A172 (cell line): ENCODE data around the gene RBPMS2. TPM values are rescaled to one million over a fixed set of nuclear protein-coding genes. Genes with fewer than 3 reads are reported as not detected.
"Not testable (repeated sequence)": the region's sequence is repeated elsewhere in the genome, so short reads cannot be mapped to it uniquely, and the experiment has no call there.

ENCODE experiments used
- DNase-seq: peaks from one replicate; pipeline ENCODE4 v3.0.0-alpha.2; 2015; ENCODE audit warnings: low spot score
- total RNA-seq: library from RNA; depleted of rRNA; stranded (reverse); fragments of >200 nt; shearing (Covaris generic); gene quantifications from 2 replicates; pipeline ENCODE4 v1.2.3, GENCODE V29; 2014; rRNA removed

The RBPMS2 gene
- 0.50 and 0.53 TPM in 2 replicates for total RNA-seq

DNA sequence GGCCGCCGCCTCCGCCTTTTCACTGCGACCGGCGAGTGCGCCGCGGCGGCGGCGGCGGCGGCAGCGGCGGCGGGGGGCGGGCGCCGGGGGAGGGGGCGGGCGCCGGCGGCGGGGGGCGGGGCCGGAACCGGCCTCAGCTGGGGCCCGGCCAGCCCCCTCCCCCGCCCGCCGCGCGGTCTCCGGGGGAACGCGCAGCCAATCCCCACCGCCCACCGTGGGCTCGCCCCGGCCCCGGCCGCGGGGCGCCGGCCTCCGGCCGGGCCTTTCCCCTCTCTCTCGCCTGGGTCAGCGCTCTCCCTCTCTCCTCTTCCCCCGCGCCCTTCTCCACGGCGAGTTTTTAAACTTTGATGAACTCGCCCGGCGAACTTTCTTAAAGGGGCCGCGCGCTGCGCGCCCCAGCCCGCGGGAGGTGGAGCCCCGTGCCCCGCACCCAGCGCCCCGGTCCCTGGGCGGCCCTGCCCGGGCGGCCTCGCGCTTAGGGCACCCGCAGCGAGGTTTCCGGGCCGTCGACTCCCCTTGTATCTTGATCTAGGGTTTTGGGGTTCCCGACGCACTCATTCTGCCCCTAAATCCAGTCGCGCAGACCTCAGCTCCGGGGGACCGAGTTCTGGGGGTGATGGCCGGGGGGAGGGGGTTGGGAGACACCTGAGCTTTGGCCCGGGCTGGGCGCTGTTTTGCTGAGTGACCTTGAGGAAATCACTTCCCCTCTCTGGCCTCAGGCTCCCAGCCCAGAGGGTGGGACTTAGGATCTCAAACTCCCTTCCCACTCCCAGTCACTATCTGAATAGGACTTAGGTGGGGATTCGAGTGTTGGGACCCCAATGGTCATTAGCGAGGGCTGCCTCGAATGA, at the start of gene RBPMS2:
Gene RBPMS2, minus strand, starts transcription at position 39 of the 851 bp plus-strand sequence. CDS start 270 bp downstream, outside the sequence.
- DNase-seq = no peak

DNA sequence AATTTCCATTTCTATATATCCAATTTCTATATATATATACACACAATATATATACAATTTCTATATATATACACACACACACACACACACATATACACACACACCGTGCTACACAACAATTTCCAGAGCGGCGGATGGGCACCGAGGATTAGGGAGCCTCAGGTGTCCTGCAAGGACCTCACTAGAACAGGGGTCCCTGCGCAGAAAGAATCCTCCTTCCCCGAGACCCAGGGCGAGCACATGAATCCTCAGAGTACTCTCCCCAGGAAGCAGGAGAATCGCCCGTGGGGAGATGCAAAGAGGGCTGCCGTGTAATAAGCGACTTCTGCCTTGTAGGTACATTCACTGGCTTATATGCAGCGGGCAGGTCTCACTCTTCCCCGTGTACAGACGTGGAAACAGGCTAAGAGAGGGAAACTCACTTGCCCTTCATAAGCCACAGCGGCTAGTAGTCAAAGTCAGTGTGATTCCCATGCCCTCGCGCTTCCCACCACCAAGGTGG, 49.6 kb upstream of the RBPMS2 start:
- DNase-seq = no peak

DNA sequence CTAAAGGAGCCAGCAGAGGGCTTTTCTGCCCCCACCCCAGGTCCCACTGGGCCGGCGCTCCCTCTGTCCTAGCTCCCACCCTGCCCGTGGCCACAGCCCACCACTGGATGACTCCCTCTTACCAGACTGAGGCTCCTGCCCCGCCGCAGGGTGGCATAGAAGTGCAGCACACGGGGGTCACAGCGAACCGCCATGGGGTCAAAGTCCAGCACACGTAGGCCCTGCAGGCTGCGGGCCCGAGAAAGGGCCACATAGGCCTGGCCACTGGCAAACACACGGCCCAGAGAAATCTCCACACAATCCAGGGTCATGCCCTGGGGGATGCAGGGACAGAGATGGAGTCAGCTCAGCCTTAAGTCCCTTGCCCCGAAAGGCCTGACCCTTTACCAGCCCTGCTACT, 41.1 kb upstream of the RBPMS2 start:
- no peak for DNase-seq

DNA sequence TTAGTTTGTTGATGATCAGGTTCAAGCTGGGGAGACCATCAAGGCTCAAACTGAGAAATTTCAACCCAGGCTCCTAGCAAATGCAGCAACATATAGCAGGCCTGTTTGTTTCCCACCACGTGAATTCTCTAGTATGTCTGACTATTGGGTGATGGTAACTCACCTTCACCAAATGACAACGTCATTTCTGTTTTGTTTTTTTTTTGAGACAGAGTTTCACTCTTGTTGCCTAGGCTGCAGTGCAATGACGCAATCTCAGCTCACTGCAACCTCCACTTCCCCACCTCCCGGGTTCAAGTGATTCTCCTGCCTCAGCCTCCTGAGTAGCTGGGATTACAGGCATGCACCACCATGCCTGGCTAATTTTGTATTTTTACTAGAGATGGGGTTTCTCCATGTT, 39.6 kb upstream of the RBPMS2 start:
- DNase-seq = not testable (repeated sequence)

DNA sequence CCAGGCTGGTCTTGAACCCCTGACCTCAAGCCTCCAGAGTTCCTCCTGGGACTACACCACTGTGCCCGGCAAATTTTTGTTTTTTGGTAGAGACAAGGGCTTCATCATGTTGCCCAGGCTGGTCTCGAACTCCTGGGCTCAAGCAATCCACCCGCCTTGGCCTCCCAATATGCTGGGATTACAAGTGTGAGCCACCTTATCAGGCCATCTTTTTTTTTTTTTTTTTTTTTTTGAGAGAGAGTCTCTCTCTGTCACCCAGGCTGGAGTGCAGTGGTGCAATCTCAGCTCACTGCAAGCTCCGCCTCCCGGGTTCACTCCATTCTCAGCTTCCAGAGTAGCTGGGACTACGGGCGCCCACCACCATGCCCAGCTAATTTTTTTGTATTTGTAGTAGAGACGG, 38.9 kb upstream of the RBPMS2 start:
- not testable (repeated sequence) for DNase-seq

DNA sequence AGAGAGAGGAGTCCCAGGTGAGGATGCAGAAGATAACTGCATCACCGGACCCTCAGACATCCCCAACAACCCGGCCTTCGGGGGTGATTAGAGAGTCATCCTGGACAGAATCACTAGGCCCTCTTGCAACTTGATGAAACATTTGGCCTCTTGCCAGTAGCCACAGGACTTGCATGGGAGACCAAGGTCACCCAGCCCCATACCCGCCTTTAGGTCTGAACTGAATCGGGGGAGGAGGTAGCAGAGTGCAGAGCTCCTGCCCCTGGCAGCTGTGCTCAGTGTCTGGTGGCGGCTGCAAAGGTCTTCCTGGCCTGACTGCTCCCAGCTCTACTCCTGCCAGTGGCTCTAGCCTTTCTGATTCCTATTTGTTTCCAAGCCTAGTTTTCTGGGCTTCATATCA, 37.7 kb upstream of the RBPMS2 start:
- DNase-seq = no peak

DNA sequence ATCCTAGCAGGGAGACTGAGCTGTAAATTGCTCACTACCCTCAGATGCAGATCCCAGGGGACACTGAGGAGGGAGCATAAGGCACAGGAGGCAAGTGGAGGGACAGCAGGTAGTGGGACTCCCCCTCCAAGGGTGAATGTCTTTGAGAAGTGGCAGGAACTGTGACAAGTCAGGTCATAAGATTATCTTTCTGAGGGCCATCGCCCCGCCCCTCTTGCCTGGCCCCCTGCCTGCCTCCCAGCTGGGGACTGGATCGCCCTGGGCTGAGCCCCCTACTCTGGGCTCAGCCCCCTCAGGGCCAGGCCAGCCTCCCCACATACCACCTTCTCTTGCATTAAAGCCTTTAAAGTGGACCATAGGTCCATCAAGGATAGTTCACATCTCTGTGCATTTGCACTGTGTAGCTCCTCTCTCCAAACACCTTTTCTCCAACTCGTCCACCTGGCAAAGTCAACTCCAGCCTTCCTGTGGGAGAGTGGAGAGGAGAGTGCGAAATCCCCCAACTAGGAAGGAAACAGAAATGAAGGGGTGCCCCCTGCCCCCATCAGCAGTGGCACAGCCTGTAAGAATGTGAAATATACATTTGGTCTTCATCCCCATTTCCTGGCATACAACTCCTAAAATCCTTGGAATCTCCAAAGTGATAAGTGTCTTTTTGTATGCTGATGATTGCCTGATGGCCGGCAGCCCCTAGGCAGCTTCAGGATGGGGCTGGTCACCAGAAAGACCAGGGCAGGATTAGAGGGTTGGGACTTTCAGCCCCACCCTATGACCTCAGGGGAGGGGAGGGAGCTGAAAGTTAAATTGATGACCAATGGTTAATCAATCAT, 35.3 kb upstream of the RBPMS2 start:
- DNase-seq = no peak

DNA sequence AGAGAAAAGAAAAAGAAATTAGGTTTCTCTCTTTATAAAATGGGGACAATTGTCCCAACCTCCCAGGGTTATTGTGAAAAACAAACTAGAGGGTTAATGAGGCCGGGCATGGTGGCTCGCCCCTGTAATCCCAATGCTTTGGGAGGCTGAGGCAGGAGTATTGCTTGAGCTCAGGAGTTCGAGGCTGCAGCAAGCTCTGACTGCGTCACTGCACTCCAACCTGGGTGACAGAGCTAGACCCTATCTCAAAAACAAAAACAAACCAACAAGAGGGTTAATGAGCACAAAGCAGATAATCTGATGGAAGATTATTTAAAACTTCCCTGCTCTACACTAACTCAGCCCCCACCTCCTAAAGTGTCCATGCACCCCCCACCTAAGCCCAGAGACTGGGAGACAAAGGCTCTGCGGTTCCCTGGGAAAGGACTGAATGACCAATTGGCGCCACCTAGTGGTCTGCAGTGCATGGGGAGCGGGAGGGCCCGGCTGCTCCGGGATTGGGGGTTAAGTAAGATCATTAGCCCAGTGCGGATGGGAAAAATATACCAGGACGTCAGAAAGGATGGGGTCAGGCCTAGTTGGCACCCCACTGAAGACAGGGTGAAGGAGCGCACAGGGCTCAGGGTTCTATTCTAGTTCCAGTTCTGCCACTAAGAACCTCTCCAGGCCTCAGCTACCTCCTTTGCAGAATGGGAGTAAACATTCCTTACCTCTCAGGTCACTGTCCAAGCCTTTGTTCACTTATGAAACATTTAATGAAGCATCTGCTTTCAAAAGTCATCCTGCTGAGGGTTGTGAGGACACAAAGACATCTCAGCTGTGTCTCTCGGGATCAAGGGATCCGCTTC, 34.5 kb upstream of the RBPMS2 start:
- DNase-seq = peak; percentile 66

DNA sequence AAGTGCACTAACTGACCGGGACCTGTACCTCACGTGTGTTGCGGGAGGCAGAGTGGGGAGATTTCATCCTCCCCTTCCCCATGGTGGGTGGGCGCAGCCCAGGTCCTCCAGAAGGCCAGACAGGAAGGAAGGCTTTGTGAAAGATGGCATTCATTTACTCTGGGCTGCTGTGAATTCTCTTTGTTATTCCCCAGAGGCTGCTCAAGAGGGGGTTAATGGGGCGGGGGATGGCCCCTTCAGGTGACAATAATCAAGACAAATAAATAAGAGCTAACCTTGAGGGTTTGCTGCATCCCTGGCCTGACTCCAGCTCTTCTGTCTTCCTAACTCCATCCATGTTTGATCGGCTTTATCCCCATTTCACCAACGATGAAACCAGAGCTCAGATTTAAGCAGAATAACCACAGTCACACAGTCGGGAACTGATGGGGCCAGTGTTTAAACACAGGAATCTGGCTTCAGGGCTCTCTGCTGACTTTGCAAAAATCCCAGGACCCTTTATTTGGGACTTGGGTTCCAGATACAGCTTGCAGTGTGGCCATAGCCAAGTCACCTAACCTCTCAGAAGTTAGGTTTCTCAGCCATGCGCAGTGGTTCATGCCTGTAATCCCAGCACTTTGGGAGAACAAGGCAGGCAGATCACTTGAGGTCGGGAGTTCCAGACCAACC, 33.5 kb upstream of the RBPMS2 start:
- no peak for DNase-seq

DNA sequence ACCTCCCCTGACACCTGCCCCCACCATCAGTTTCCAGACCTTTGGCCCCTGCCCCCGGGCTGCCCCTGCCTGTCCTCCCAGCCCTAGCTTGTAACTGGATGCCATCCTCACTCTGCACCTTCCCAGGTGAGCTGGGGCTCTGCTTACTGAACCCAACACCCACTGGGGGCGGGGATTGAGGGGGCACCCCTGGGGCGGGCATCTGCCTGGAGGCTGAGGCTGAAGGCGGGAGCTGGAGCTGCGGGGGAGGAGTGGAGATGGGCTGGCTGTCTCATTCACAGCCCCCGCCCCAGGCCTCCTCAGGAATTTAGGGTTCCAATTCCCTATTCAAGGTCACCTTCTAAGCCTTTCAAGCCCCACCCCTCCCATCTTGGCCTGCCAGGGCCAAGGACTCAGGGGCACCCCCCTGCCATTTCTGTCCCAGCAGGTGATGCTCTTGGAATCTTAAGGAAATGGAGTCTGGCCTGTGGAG, 32.4 kb upstream of the RBPMS2 start:
- DNase-seq = no peak

DNA sequence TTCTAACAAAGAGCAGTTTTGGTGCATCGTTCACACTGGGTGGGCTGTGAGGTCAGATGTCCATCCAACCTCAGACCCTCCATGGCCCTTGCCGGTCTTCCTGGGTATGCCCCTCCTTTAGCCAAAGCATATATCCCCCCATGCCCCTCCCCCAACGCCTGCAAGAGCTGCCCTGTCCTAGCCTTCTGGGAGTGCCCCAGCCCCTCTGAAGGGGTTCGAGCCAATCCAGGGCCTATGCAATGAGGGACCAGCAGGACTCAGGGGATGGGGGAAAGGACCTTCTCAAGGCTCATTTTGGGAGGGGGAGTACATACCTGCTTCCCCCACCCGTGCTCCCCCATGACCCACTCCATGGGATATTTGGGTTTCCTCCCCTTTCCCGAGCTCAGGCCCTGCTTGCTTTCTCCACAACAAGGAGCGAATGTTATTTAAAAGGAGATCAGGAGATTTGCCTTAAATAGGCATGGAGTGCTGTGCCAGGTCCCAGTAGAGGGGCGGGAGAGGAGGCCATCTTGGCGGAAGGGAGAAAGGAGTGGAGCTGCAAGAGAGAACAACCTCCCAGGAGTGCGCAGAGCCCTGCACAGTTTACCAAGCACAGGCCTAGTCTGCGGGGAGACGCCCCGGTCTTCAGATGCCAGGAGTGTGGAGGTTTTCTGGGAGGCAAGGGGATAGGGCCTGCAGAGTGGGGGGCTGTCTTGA, 31.8 kb upstream of the RBPMS2 start:
- no peak for DNase-seq

DNA sequence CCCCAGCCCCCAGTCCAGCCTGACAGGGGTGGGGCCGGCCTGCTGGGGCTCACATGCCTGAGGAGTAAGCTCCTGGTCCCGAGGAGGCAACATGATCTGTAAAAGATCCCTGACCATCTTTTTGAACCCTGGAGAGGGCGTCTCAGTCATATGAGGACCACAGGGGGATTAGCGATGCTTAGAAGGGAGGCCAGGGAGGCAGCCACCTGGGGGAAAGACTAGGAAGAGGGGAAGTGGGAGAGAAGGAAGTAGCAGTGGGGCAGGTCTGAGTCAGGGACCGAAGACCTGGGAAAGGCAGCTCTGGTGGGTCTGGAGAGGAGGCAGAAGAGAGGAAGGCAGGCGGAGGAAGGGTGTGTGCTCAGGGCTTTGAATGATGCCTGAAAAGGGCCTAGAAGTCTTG, 31.1 kb upstream of the RBPMS2 start:
- no peak for DNase-seq

DNA sequence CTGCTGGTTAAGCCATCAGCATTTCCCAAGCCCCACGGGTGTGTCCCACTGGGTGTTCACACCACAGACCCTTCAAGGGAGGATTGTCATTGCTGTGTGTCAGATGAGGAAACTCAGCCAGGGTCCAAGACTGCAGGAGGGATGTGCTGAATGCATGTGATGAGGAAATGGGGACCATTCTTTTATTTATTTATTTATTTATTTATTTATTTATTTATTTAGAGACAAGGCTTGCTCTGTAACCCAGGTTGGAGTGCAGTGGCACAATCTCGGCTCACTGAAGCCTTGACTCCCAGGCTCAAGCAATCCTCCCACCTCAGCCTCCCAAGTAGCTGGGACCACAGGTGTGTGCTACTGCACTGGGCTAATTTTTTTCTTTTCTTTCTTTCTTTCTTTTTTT, 29.2 kb upstream of the RBPMS2 start:
- no peak for DNase-seq

DNA sequence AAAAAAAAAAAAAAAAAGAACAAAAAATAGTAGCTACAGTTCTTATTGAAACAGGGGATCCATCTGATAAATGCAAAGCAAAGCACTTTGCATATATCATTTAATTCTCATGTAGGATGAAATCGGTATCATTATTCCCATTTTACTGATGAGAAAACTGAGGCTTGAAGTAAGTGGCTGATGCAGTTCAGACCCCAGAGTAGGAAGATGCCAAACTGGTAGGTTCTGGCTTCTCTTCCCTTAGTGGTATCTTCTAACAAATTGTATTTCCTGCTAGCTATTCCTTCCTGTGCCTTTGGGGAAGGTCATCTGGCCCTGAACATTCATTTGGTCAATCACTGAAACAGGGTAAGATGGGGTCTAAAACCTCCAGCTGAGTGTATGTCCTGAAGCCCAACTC, 28.1 kb upstream of the RBPMS2 start:
- DNase-seq = no peak

DNA sequence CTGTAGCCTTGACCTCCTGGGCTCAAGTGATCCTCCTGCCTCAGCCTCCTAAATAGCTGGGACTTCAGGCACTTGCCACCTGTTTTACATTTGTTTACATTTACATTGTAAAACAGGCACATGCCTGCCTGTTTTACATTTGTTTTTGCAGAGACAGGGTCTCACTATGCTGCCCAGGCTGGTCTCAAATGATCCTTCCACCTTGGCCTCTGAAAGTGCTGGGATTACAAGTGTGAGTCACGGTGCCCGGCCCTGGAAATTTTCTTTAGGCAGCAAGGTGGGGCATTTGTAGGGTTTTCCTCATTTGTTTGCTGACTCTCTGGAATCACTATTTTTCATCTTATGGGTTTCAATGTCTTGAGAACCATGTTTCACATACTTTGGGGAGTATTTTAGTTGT, 25.1 kb upstream of the RBPMS2 start:
- no peak for DNase-seq

DNA sequence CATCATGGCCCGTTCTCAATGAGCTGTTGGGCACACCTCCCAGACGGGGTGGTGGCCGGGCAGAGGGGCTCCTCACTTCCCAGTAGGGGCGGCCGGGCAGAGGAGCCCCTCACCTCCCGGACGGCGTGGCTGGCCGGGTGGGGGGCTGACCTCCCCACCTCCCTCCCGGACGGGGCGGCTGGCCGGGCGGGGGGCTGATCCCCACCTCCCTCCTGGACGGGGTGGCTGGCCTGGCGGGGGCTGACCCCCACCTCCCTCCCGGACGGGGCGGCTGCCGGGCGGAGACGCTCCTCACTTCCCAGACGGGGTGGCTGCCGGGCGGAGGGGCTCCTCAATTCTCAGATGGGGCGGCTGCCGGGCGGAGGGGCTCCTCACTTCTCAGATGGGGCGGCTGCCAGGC, 23.5 kb upstream of the RBPMS2 start:
- not testable (repeated sequence) for DNase-seq

DNA sequence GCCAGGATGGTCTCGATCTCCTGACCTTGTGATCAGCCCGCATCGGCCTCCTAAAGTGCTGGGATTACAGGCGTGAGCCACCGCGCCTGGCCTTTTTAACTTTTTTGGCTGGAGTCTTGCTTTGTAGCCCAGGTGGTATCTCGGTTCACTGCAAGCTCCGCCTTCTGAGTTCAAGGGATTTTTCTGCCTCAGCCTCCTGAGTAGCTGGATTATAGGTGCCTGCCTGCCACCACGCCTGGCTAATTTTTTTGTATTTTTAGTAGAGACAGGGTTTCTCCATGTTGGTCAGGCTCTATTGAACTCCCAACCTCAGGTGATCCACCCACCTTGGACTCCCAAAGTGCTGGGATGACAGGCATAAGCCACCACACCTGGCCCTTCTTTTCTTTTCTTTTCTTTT, 20.5 kb upstream of the RBPMS2 start:
- DNase-seq = not testable (repeated sequence)

DNA sequence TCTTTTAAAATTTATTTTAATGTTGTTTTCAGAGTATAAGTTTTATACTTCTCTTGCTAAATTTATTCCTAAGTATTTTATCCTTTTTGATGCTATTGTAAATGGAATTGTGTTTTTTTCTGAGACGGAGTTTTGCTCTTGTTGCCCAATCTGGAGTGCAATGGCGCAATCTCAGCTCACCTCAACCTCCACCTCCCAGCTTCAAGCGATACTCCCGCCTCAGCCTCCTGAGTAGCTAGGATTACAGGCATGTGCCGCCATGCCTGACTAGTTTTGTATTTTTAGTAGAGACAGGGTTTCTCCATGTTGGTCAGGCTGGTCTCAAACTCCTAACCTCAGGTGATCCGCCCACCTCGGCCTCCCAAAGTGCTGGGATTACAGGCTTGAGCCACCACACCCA, 19.9 kb upstream of the RBPMS2 start:
- not testable (repeated sequence) for DNase-seq

DNA sequence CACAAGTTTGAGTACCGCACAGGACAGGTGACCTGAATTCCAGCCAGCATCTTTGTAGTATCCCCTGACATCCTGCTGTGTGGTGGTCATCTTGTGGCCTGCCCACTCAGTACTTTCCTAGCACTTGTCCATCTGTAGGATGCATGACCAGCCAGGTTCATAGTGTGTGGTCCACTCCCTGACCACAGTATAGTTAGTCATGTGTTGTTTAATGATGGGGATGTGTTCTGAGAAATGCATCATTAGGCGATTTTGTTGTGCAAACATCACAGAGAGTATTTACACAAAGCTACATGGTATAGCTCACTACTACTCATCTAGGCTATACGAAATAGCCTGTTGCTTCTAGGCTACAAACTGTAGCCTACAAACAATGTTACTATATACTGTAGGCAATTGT, 16.9 kb upstream of the RBPMS2 start:
- DNase-seq = peak; percentile 21

DNA sequence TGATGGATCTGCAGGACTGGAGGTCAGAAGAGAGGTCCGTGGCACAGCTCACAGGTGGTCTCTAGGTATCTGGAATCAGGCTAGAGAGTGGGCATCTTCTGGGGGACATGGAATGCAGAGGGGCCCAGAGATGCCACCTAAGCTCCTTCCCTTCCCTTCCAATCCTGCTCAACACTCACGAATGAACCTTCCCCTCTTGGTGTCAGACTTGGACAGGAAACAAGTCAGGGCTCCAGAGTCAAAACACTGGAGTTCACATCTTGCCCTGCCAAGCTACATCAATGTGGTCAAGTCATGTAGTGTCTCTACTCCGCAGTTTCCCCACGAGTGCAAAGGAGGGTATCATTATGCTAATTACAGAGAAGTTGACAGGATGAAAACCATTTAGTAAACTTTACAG, 16.0 kb upstream of the RBPMS2 start:
- DNase-seq = no peak
